Measurements from ENCODE around the gene CD9. TPM values are rescaled to one million over a fixed set of nuclear protein-coding genes. Genes with fewer than 3 reads are reported as not detected.

CD9 gene
- total and polyA plus RNA-seq, 2 donors (not counting 3 experiments of a cell fraction or from before 2014, with no cell fraction given): 379 to 1,225 TPM

- ChIA-PET POLR2A (interaction anchor here (0.6 kb wide), 1 partner anchor 36 kb away, joined by 8 read pairs; no protein-coding TSS in a partner anchor), CTCF (no interaction called here)
- DNase-seq (ENCODE audit: low read depth, low spot score) (no peak), FAIRE-seq (no peak)
- Histone ChIP-seq H3K9ac (replicated peaks; ENCODE audit: extremely low read depth, insufficient read depth, low read length) (no peak overlapping the region), H3K9me3 (replicated peaks; ENCODE audit: control insufficient read depth, insufficient read depth, low read length) (no peaks in the 10 kb centered on the region), H3K9me1 (replicated peaks; ENCODE audit: control insufficient read depth, extremely low read depth, insufficient read depth, low read length) (no peaks in the 10 kb centered on the region), H3K79me2 (ENCODE audit: control insufficient read depth, insufficient read depth, low read length) (peaks cover 6% of the 10 kb centered on the region), H3K4me1 (ENCODE audit: control insufficient read depth, extremely low read depth, insufficient read depth, low read length) (peaks cover 54% of the 10 kb centered on the region), H3K36me3 (ENCODE audit: control insufficient read depth in 2 of 2, extremely low read depth in 1 of 2, insufficient read depth in 2 of 2, low read length in 2 of 2) (no peaks in the 10 kb centered on the region), H3K4me3 (replicated peaks in 1 of 3; ENCODE audit: insufficient read depth in 1 of 3, low read depth in 1 of 3, low read length in 3 of 3) (no peak overlapping the region), H4K20me1 (replicated peaks; ENCODE audit: control insufficient read depth, extremely low read depth, insufficient read depth, low read length) (no peaks in the 10 kb centered on the region), H3K4me2 (ENCODE audit: insufficient read depth, low read length) (no peak overlapping the region), H3K27ac (ENCODE audit: insufficient read depth, low read depth, low read length) (peak overlapping the region; percentile 23), H2AFZ (ENCODE audit: low read depth, low read length) (no peak overlapping the region), H3K27me3 (ENCODE audit: control insufficient read depth in 2 of 2, insufficient read depth in 2 of 2, low read length in 2 of 2) (no peaks in the 10 kb centered on the region)
- no TSS peak for BruUV-seq (replicated peaks)
- intact Hi-C loops (cut with micrococcal nuclease) (no loop called here), dilution Hi-C loops (cut with MboI; ENCODE audit: extremely low pct_ligation_motif_present, low sequenced_read_pairs) (no loop called here)
- TF ChIP-seq POLR2A (IDR thresholded peaks at IDR 0.05; ENCODE audit: low read depth, low read length) (no peak), MYC (IDR thresholded peaks at IDR 0.05; ENCODE audit: low read depth, low read length) (no peak), JUN (IDR thresholded peaks at IDR 0.05; ENCODE audit: borderline replicate concordance, insufficient read depth, insufficient read length, low read depth) (no peak), CTCF (IDR thresholded peaks at IDR 0.05; ENCODE audit: extremely low read depth in 1 of 2, insufficient read depth in 1 of 2, low read depth in 1 of 2, low read length in 2 of 2) (no peak), GATA2 (IDR thresholded peaks at IDR 0.05; ENCODE audit: insufficient read depth, insufficient read length, low read depth, low read length) (no peak)
Observed at GRCh38 chr12:6165395-6165794, 34.8 kb upstream of the CD9 start.

- DNase-seq (ENCODE audit: low read depth, low spot score) (no peak), FAIRE-seq (no peak)
- CTCF ChIA-PET: interaction anchor here (1.3 to 5.8 kb wide), 8 partner anchors 9 to 100 kb away, joined by 4 to 43 read pairs (median 5); no protein-coding TSS in a partner anchor
- H3K9me3 ChIP-seq (replicated peaks; ENCODE audit: control insufficient read depth, insufficient read depth, low read length): no peaks in the 10 kb centered on the region
- no TSS peak for BruUV-seq (replicated peaks)
- peak overlapping the region; percentile 94 for H3K9ac ChIP-seq (replicated peaks; ENCODE audit: extremely low read depth, insufficient read depth, low read length)
- H3K4me1 ChIP-seq (ENCODE audit: control insufficient read depth, extremely low read depth, insufficient read depth, low read length): peaks cover 46% of the 10 kb centered on the region
- H3K79me2 ChIP-seq (ENCODE audit: control insufficient read depth, insufficient read depth, low read length): peaks cover 6% of the 10 kb centered on the region
- H3K4me3 ChIP-seq (replicated peaks in 1 of 3; ENCODE audit: insufficient read depth in 1 of 3, low read depth in 1 of 3, low read length in 3 of 3): no peak overlapping the region
- H3K9me1 ChIP-seq (replicated peaks; ENCODE audit: control insufficient read depth, extremely low read depth, insufficient read depth, low read length): no peaks in the 10 kb centered on the region
- H3K4me2 ChIP-seq (ENCODE audit: insufficient read depth, low read length): peak overlapping the region; percentile 51
- H2AFZ ChIP-seq (ENCODE audit: low read depth, low read length): no peak overlapping the region
- H4K20me1 ChIP-seq (replicated peaks; ENCODE audit: control insufficient read depth, extremely low read depth, insufficient read depth, low read length): no peaks in the 10 kb centered on the region
- no peaks in the 10 kb centered on the region for H3K36me3 ChIP-seq (ENCODE audit: control insufficient read depth in 2 of 2, extremely low read depth in 1 of 2, insufficient read depth in 2 of 2, low read length in 2 of 2)
- H3K27me3 ChIP-seq (ENCODE audit: control insufficient read depth in 2 of 2, insufficient read depth in 2 of 2, low read length in 2 of 2): no peaks in the 10 kb centered on the region
- no peak for TF ChIP-seq JUN (IDR thresholded peaks at IDR 0.05; ENCODE audit: borderline replicate concordance, insufficient read depth, insufficient read length, low read depth)
- TF ChIP-seq POLR2A (IDR thresholded peaks at IDR 0.05; ENCODE audit: low read depth, low read length): no peak
- TF ChIP-seq GATA2 (IDR thresholded peaks at IDR 0.05; ENCODE audit: insufficient read depth, insufficient read length, low read depth, low read length): no peak
- no peak for TF ChIP-seq POLR2AphosphoS5 (IDR thresholded peaks at IDR 0.05; ENCODE audit: insufficient read depth, low read depth, low read length)
- no peak for TF ChIP-seq CTCF (IDR thresholded peaks at IDR 0.05; ENCODE audit: extremely low read depth in 1 of 2, insufficient read depth in 1 of 2, low read depth in 1 of 2, low read length in 2 of 2)
- no peak for TF ChIP-seq FOS (IDR thresholded peaks at IDR 0.05; ENCODE audit: borderline replicate concordance, insufficient read depth, low read length)
- no peak for TF ChIP-seq MYC (IDR thresholded peaks at IDR 0.05; ENCODE audit: low read depth, low read length)
- no peak for TF ChIP-seq MAX (IDR thresholded peaks at IDR 0.05; ENCODE audit: insufficient read depth, insufficient read length)
- TF ChIP-seq EZH2 (IDR thresholded peaks at IDR 0.05; ENCODE audit: borderline replicate concordance, low read depth, low read length, severe bottlenecking): no peak
- intact Hi-C loops (cut with micrococcal nuclease): loop anchor here (1.0 to 2.0 kb wide), 4 partner anchors 14 to 51 kb away; partner anchors contain the start of gene VWF
- dilution Hi-C loops (cut with MboI; ENCODE audit: extremely low pct_ligation_motif_present, low sequenced_read_pairs): no loop called here
- POLR2A ChIA-PET: interaction anchor here (0.6 to 2.2 kb wide), 9 partner anchors 9 to 93 kb away, joined by 3 to 16 read pairs (median 5); partner anchors contain the start of gene VWF
- H3K27ac ChIP-seq (ENCODE audit: insufficient read depth, low read depth, low read length): peak overlapping the region; percentile 100
Observed at GRCh38 chr12:6166808-6167207, 33.4 kb upstream of the CD9 start.
